GM23338 (cell line): ENCODE measurements around the gene HDDC3. TPM values are rescaled to one million over a fixed set of nuclear protein-coding genes. Genes with fewer than 3 reads are reported as not detected.

ENCODE experiments used
- ATAC-seq: fragments of 200-7000 bp; cut with Tn5 transposase; 3 replicates; pipeline ENCODE4 v1.9.1; 2020
- DNase-seq: peaks from one replicate; pipeline ENCODE4 v3.0.0-alpha.2; 2015; ENCODE audit warnings: low spot score
- H2AFZ ChIP-seq: fragments of 200-600 bp; sonication (generic); 2 replicates; pipeline ENCODE4 v1.8.0; 2016; ENCODE audit warnings: antibody characterized with exemption, mild to moderate bottlenecking, moderate library complexity
- H3F3A ChIP-seq: fragments of 200-600 bp; sonication (generic); replicated peaks from 2 replicates; pipeline ENCODE4 v1.8.0; 2017; ENCODE audit warnings: antibody characterized with exemption, mixed run types, low read depth
- H3K27ac ChIP-seq: fragments of 200-600 bp; sonication (generic); 2 replicates; pipeline ENCODE4 v1.6.1; 2016; ENCODE audit warnings: low read depth
- H3K27me3 ChIP-seq: fragments of 200-600 bp; sonication (generic); 2 replicates; pipeline ENCODE4 v1.8.0; 2016; ENCODE audit warnings: mild to moderate bottlenecking, mixed run types, moderate library complexity; ENCODE audit not compliant: insufficient read depth
- H3K36me3 ChIP-seq: fragments of 200-600 bp; sonication (generic); 2 replicates; pipeline ENCODE4 v1.8.0; 2016; ENCODE audit warnings: mild to moderate bottlenecking; ENCODE audit not compliant: insufficient read depth
- H3K4me1 ChIP-seq: fragments of 200-600 bp; sonication (generic); 2 replicates; pipeline ENCODE4 v1.8.0; 2016; ENCODE audit warnings: mild to moderate bottlenecking, moderate library complexity; ENCODE audit not compliant: insufficient read depth
- H3K4me2 ChIP-seq: fragments of 200-600 bp; sonication (generic); 2 replicates; pipeline ENCODE4 v1.7.1; 2017; ENCODE audit warnings: mixed run types
- H3K4me3 ChIP-seq: fragments of 200-600 bp; sonication (generic); 2 replicates; pipeline ENCODE4 v1.6.1; 2016; ENCODE audit warnings: mixed run types
- H3K79me2 ChIP-seq: fragments of 200-600 bp; sonication (generic); replicated peaks from 2 replicates; pipeline ENCODE4 v1.8.0; 2017; ENCODE audit warnings: mild to moderate bottlenecking; ENCODE audit not compliant: insufficient read depth
- H3K9me2 ChIP-seq: fragments of 200-600 bp; sonication (generic); 2 replicates; pipeline ENCODE4 v1.8.0; 2017; ENCODE audit not compliant: insufficient read depth
- H4K20me1 ChIP-seq: fragments of 200-600 bp; sonication (generic); replicated peaks from 2 replicates; pipeline ENCODE4 v1.8.0; 2017; ENCODE audit warnings: mild to moderate bottlenecking; ENCODE audit not compliant: insufficient read depth
- H3K27ac Mint-ChIP-seq: 2 replicates; pipeline ENCODE4 v1.8.0; 2020; ENCODE audit warnings: inconsistent platforms, mild to moderate bottlenecking, moderate library complexity, mixed read lengths
- H3K27me3 Mint-ChIP-seq: 3 replicates; pipeline ENCODE4 v1.8.0; 2022; ENCODE audit warnings: low read depth, mild to moderate bottlenecking, moderate library complexity, mixed read lengths, inconsistent platforms; ENCODE audit not compliant: insufficient read depth, poor library complexity
- H3K36me3 Mint-ChIP-seq: 3 replicates; pipeline ENCODE4 v1.8.0; 2021; ENCODE audit warnings: low read depth, mild to moderate bottlenecking, inconsistent platforms, moderate library complexity, mixed read lengths
- H3K4me1 Mint-ChIP-seq: 3 replicates; pipeline ENCODE4 v1.8.0; 2020; ENCODE audit warnings: mild to moderate bottlenecking, inconsistent platforms, mixed read lengths
- H3K4me3 Mint-ChIP-seq: 3 replicates; pipeline ENCODE4 v1.8.0; 2021; ENCODE audit warnings: moderate library complexity, mild to moderate bottlenecking, inconsistent platforms, mixed read lengths
- H3K9me3 Mint-ChIP-seq: 3 replicates; pipeline ENCODE4 v1.8.0; 2020; ENCODE audit warnings: moderate library complexity, mild to moderate bottlenecking, inconsistent platforms, mixed read lengths
- CREB1 ChIP-seq: fragments of 250-450 bp; sonication (Bioruptor Pico); IDR thresholded peaks from 2 replicates; pipeline ENCODE4 v1.5.0; 2020; ENCODE audit warnings: low read depth, mild to moderate bottlenecking, moderate library complexity
- EZH2 ChIP-seq: fragments of 200-600 bp; sonication (generic); IDR thresholded peaks from one replicate; pipeline ENCODE4 v1.8.0; 2017; ENCODE audit warnings: antibody characterized with exemption, mild to moderate bottlenecking, low read depth; ENCODE audit not compliant: unreplicated experiment
- EZH2phosphoT487 ChIP-seq: fragments of 200-600 bp; sonication (generic); IDR thresholded peaks from one replicate; pipeline ENCODE4 v1.8.1; 2018; ENCODE audit warnings: antibody characterized with exemption; ENCODE audit not compliant: unreplicated experiment
- JUNB ChIP-seq: IDR thresholded peaks from one replicate; pipeline ENCODE4 v1.6.1; 2016; ENCODE audit warnings: antibody characterized with exemption; ENCODE audit not compliant: unreplicated experiment
- NANOG ChIP-seq: IDR thresholded peaks from 2 replicates; pipeline ENCODE4 v1.6.1; 2016; ENCODE audit warnings: antibody characterized with exemption, borderline replicate concordance
- POLR2AphosphoS5 ChIP-seq: IDR thresholded peaks from 2 replicates; pipeline ENCODE4 v1.6.1; 2016; ENCODE audit warnings: antibody characterized with exemption, low read depth
- STAT1 ChIP-seq: IDR thresholded peaks from one replicate; pipeline ENCODE4 v1.6.1; 2016; ENCODE audit warnings: antibody characterized with exemption; ENCODE audit not compliant: unreplicated experiment
- ZNF114 ChIP-seq: fragments of 250-450 bp; sonication (Bioruptor Pico); IDR thresholded peaks from 2 replicates; pipeline ENCODE4 v1.5.0; 2020; ENCODE audit warnings: mild to moderate bottlenecking, moderate library complexity
- ZNF331 ChIP-seq: fragments of 250-450 bp; sonication (Bioruptor Pico); IDR thresholded peaks from 2 replicates; pipeline ENCODE4 v1.5.0; 2020; ENCODE audit warnings: low read depth, mild to moderate bottlenecking, moderate library complexity
- polyA plus RNA-seq: library from polyadenylated mRNA; unstranded; fragments of >200 nt; fragmentation: Nextera tagmentation; extraction: Ambion mirVana; gene quantifications from 2 replicates; pipeline ENCODE4 v1.2.1, GENCODE V29; 2016
- total RNA-seq: library from RNA; depleted of rRNA; stranded (reverse); fragments of >200 nt; shearing (Covaris generic); gene quantifications from 2 replicates; pipeline ENCODE4 v1.2.3, GENCODE V29; 2014
- TF ChIP-seq, protein P1 (sequence below), 2 experiments: fragments of 200-600 bp in 1 of 2; sonication (generic) in 1 of 2; conservative IDR thresholded peaks; 2 replicates each; pipeline versions ENCODE4 v1.5.1 to v1.6.1; 2016 to 2017; ENCODE audit warnings: antibody characterized with exemption in 2 of 2, low read depth in 2 of 2, mild to moderate bottlenecking in 2 of 2, moderate library complexity in 1 of 2
- TF ChIP-seq, protein P2 (sequence below): IDR thresholded peaks from one replicate; pipeline ENCODE4 v1.6.1; 2018; ENCODE audit warnings: antibody characterized with exemption; ENCODE audit not compliant: unreplicated experiment
- TF ChIP-seq, protein P3 (sequence below): IDR thresholded peaks from 2 replicates; pipeline ENCODE4 v1.6.1; 2016; ENCODE audit warnings: antibody characterized with exemption
- TF ChIP-seq, protein P4 (sequence below): fragments of 250-450 bp; sonication (Bioruptor Pico); IDR thresholded peaks from 2 replicates; pipeline ENCODE4 v1.5.0; 2020; ENCODE audit warnings: mild to moderate bottlenecking, moderate library complexity

HDDC3 gene
- total and polyA plus RNA-seq, 2 experiments from 2014 or later, result 17.4 to 19.0 TPM

DNA sequence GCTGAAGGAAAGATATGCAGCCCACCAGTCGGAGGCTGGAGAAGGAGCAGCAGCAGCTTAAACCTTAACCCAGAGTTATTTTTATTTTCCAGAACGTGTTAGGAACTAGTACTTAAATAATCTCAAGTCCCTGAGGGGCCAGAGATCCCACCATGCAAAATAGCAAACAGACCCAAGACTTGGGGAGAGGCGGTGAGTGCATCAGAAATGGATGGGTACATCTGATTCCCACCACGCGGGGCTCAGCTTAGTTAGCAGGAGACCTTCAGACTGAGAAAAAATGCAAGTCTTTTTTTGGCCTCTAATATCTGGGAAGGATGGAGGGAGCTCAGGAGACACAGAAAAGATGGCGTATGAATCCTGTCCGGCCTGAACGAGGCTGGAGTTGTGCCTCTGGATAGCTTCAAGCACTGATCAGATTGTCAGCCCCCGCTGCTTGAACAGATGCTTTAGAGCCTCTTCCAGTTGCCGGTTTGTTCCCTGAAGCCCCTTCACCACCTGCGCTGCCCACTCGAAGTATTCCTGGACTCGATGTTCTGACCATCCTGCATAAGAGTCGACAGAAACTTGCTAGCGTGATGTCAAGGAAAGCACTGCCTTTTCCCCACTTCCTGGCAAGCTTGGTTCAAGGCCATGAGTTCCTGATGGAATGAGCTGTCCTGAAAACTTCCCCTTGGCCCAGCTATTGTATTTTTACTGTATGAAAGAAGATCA is 1.3 kb downstream of the HDDC3 start:
- Histone ChIP-seq H3F3A (peaks cover 6% of the 10 kb centered on the region; the same call in 1 of the 2 replicates), H3K9me2 (no peaks in the 10 kb centered on the region), H3K36me3 (no peaks in the 10 kb centered on the region), H3K4me1 (peaks cover 19% of the 10 kb centered on the region), H3K4me3 (no peak overlapping the region; the same call in 1 of the 2 replicates), H3K4me2 (peak overlapping the region; percentile 97), H3K79me2 (no peaks in the 10 kb centered on the region; the same call in 1 of the 2 replicates), H2AFZ (no peak overlapping the region), H3K27me3 (peaks cover 10% of the 10 kb centered on the region; the same call in 1 of the 2 replicates), H4K20me1 (no peaks in the 10 kb centered on the region), H3K27ac (no peak overlapping the region)
- DNase-seq (no peak), ATAC-seq (no peak)
- H3K4me1 Mint-ChIP-seq, result peaks cover 21% of the 10 kb centered on the region
- no peaks in the 10 kb centered on the region for H3K9me3 Mint-ChIP-seq
- peaks cover 11% of the 10 kb centered on the region for H3K27me3 Mint-ChIP-seq
- H3K27ac Mint-ChIP-seq, result no peak overlapping the region
- H3K36me3 Mint-ChIP-seq, result no peaks in the 10 kb centered on the region
- TF ChIP-seq JUNB (no peak), CREB1 (CRISPR knock-in tag) (no peak), ZNF114 (CRISPR knock-in tag) (no peak), POLR2AphosphoS5 (no peak), EZH2 (no peak), EZH2phosphoT487 (no peak), STAT1 (no peak), ZNF331 (CRISPR knock-in tag) (no peak), NANOG (no peak)
- TF ChIP-seq, protein P1, sequence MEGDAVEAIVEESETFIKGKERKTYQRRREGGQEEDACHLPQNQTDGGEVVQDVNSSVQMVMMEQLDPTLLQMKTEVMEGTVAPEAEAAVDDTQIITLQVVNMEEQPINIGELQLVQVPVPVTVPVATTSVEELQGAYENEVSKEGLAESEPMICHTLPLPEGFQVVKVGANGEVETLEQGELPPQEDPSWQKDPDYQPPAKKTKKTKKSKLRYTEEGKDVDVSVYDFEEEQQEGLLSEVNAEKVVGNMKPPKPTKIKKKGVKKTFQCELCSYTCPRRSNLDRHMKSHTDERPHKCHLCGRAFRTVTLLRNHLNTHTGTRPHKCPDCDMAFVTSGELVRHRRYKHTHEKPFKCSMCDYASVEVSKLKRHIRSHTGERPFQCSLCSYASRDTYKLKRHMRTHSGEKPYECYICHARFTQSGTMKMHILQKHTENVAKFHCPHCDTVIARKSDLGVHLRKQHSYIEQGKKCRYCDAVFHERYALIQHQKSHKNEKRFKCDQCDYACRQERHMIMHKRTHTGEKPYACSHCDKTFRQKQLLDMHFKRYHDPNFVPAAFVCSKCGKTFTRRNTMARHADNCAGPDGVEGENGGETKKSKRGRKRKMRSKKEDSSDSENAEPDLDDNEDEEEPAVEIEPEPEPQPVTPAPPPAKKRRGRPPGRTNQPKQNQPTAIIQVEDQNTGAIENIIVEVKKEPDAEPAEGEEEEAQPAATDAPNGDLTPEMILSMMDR (conservative IDR thresholded peaks at IDR 0.05; ENCODE audit: low read depth in 2 of 2), result no peak
- TF ChIP-seq, protein P2, sequence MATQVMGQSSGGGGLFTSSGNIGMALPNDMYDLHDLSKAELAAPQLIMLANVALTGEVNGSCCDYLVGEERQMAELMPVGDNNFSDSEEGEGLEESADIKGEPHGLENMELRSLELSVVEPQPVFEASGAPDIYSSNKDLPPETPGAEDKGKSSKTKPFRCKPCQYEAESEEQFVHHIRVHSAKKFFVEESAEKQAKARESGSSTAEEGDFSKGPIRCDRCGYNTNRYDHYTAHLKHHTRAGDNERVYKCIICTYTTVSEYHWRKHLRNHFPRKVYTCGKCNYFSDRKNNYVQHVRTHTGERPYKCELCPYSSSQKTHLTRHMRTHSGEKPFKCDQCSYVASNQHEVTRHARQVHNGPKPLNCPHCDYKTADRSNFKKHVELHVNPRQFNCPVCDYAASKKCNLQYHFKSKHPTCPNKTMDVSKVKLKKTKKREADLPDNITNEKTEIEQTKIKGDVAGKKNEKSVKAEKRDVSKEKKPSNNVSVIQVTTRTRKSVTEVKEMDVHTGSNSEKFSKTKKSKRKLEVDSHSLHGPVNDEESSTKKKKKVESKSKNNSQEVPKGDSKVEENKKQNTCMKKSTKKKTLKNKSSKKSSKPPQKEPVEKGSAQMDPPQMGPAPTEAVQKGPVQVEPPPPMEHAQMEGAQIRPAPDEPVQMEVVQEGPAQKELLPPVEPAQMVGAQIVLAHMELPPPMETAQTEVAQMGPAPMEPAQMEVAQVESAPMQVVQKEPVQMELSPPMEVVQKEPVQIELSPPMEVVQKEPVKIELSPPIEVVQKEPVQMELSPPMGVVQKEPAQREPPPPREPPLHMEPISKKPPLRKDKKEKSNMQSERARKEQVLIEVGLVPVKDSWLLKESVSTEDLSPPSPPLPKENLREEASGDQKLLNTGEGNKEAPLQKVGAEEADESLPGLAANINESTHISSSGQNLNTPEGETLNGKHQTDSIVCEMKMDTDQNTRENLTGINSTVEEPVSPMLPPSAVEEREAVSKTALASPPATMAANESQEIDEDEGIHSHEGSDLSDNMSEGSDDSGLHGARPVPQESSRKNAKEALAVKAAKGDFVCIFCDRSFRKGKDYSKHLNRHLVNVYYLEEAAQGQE, result no peak
- TF ChIP-seq, protein P3, sequence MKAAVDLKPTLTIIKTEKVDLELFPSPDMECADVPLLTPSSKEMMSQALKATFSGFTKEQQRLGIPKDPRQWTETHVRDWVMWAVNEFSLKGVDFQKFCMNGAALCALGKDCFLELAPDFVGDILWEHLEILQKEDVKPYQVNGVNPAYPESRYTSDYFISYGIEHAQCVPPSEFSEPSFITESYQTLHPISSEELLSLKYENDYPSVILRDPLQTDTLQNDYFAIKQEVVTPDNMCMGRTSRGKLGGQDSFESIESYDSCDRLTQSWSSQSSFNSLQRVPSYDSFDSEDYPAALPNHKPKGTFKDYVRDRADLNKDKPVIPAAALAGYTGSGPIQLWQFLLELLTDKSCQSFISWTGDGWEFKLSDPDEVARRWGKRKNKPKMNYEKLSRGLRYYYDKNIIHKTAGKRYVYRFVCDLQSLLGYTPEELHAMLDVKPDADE, result no peak
- TF ChIP-seq, protein P4, sequence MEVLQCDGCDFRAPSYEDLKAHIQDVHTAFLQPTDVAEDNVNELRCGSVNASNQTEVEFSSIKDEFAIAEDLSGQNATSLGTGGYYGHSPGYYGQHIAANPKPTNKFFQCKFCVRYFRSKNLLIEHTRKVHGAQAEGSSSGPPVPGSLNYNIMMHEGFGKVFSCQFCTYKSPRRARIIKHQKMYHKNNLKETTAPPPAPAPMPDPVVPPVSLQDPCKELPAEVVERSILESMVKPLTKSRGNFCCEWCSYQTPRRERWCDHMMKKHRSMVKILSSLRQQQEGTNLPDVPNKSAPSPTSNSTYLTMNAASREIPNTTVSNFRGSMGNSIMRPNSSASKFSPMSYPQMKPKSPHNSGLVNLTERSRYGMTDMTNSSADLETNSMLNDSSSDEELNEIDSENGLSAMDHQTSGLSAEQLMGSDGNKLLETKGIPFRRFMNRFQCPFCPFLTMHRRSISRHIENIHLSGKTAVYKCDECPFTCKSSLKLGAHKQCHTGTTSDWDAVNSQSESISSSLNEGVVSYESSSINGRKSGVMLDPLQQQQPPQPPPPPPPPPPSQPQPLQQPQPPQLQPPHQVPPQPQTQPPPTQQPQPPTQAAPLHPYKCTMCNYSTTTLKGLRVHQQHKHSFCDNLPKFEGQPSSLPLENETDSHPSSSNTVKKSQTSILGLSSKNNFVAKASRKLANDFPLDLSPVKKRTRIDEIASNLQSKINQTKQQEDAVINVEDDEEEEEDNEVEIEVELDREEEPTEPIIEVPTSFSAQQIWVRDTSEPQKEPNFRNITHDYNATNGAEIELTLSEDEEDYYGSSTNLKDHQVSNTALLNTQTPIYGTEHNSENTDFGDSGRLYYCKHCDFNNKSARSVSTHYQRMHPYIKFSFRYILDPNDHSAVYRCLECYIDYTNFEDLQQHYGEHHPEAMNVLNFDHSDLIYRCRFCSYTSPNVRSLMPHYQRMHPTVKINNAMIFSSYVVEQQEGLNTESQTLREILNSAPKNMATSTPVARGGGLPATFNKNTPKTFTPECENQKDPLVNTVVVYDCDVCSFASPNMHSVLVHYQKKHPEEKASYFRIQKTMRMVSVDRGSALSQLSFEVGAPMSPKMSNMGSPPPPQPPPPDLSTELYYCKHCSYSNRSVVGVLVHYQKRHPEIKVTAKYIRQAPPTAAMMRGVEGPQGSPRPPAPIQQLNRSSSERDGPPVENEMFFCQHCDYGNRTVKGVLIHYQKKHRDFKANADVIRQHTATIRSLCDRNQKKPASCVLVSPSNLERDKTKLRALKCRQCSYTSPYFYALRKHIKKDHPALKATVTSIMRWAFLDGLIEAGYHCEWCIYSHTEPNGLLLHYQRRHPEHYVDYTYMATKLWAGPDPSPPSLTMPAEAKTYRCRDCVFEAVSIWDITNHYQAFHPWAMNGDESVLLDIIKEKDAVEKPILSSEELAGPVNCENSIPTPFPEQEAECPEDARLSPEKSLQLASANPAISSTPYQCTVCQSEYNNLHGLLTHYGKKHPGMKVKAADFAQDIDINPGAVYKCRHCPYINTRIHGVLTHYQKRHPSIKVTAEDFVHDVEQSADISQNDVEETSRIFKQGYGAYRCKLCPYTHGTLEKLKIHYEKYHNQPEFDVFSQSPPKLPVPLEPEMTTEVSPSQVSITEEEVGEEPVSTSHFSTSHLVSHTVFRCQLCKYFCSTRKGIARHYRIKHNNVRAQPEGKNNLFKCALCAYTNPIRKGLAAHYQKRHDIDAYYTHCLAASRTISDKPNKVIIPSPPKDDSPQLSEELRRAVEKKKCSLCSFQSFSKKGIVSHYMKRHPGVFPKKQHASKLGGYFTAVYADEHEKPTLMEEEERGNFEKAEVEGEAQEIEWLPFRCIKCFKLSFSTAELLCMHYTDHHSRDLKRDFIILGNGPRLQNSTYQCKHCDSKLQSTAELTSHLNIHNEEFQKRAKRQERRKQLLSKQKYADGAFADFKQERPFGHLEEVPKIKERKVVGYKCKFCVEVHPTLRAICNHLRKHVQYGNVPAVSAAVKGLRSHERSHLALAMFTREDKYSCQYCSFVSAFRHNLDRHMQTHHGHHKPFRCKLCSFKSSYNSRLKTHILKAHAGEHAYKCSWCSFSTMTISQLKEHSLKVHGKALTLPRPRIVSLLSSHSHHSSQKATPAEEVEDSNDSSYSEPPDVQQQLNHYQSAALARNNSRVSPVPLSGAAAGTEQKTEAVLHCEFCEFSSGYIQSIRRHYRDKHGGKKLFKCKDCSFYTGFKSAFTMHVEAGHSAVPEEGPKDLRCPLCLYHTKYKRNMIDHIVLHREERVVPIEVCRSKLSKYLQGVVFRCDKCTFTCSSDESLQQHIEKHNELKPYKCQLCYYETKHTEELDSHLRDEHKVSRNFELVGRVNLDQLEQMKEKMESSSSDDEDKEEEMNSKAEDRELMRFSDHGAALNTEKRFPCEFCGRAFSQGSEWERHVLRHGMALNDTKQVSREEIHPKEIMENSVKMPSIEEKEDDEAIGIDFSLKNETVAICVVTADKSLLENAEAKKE, result no peak
- H3K4me3 Mint-ChIP-seq, result peak overlapping the region; percentile 97
